Peyer's patch (tissue), 4 donors: ENCODE data around the gene HAO2. TPM values are rescaled to one million over a fixed set of nuclear protein-coding genes. Genes with fewer than 3 reads are reported as not detected.

Experiments
- DNase-seq, 3 donors: peaks; one replicate each; pipeline ENCODE4 v3.0.0-alpha.2; 2017 to 2019
- H3K27ac ChIP-seq, 4 donors: fragments of 200-600 bp; sonication (generic); one replicate each; pipeline ENCODE4 v1.5.1; 2016 to 2019
- H3K27me3 ChIP-seq, 2 donors: fragments of 200-600 bp; sonication (generic); one replicate each; pipeline ENCODE4 v1.5.1; 2019
- H3K36me3 ChIP-seq, 3 donors: fragments of 200-600 bp; sonication (generic); one replicate each; pipeline ENCODE4 v1.5.1; 2016 to 2019
- H3K4me1 ChIP-seq, 4 donors: fragments of 200-600 bp; sonication (generic); one replicate each; pipeline ENCODE4 v1.5.1; 2016 to 2019
- H3K4me3 ChIP-seq, 4 donors: fragments of 200-600 bp; sonication (generic); 1 replicate in 3 of 4; 2 replicates in 1 of 4; pipeline ENCODE4 v1.5.1; 2016 to 2019; ENCODE audit warnings: mild to moderate bottlenecking in 1 of 4
- H3K9me3 ChIP-seq, 4 donors: fragments of 200-600 bp; sonication (generic); one replicate each; pipeline ENCODE4 v1.5.1; 2016 to 2019; ENCODE audit warnings: mild to moderate bottlenecking in 1 of 4
- POLR2A ChIP-seq, 2 donors: fragments of 450-650 bp; IDR thresholded peaks; one replicate each; pipeline ENCODE4 v1.5.1; 2017; ENCODE audit warnings: antibody characterized with exemption in 2 of 2, mild to moderate bottlenecking in 2 of 2, moderate library complexity in 2 of 2
- total RNA-seq, 4 donors: library from RNA; depleted of rRNA; stranded (reverse); fragments of >200 nt; gene quantifications; one replicate each; pipeline ENCODE4 v1.1.0, GENCODE V29; 2016
- TF ChIP-seq, protein P1 (sequence below), 6 experiments: fragments of 450-650 bp in 4 of 6; fragments of 200-600 bp in 2 of 6; sonication (generic) in 1 of 6; IDR thresholded peaks; one replicate each; pipeline ENCODE4 v1.5.1; 2017 to 2019; ENCODE audit warnings: antibody characterized with exemption in 6 of 6, mild to moderate bottlenecking in 3 of 6, moderate library complexity in 1 of 6

The HAO2 gene
- total RNA-seq, 4 donors from 2014 or later: 0.76 TPM; not detected in 3

DNA sequence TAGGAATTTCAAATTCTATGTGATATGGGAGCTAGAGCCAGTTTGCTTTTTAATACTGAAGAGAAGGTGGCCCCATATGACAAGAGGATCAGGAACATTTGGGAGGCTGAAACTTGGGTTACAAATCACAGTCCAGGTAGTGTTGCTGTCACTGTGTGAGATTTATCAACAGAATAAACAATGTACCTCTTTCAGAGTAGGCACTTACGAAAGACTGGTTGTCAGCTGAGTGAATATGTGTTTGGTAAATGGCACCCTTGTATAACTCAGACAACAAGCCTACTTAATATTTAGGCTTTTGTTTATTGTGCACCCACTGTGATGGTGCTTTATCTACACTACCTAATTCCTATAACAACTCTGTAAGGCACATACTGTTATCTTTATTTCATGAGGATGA, 7.4 kb upstream of the HAO2 start:
- DNase-seq: no peak
- no peaks in the 10 kb centered on the region for H3K9me3 ChIP-seq
- H3K4me1 ChIP-seq: no peaks in the 10 kb centered on the region
- H3K27ac ChIP-seq: no peak overlapping the region
- H3K4me3 ChIP-seq: no peak overlapping the region
- H3K36me3 ChIP-seq: no peaks in the 10 kb centered on the region
- no peaks in the 10 kb centered on the region for H3K27me3 ChIP-seq
- TF ChIP-seq, protein P1, sequence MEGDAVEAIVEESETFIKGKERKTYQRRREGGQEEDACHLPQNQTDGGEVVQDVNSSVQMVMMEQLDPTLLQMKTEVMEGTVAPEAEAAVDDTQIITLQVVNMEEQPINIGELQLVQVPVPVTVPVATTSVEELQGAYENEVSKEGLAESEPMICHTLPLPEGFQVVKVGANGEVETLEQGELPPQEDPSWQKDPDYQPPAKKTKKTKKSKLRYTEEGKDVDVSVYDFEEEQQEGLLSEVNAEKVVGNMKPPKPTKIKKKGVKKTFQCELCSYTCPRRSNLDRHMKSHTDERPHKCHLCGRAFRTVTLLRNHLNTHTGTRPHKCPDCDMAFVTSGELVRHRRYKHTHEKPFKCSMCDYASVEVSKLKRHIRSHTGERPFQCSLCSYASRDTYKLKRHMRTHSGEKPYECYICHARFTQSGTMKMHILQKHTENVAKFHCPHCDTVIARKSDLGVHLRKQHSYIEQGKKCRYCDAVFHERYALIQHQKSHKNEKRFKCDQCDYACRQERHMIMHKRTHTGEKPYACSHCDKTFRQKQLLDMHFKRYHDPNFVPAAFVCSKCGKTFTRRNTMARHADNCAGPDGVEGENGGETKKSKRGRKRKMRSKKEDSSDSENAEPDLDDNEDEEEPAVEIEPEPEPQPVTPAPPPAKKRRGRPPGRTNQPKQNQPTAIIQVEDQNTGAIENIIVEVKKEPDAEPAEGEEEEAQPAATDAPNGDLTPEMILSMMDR (IDR thresholded peaks at IDR 0.05): no peak
- no peak for TF ChIP-seq POLR2A (IDR thresholded peaks at IDR 0.05)

DNA sequence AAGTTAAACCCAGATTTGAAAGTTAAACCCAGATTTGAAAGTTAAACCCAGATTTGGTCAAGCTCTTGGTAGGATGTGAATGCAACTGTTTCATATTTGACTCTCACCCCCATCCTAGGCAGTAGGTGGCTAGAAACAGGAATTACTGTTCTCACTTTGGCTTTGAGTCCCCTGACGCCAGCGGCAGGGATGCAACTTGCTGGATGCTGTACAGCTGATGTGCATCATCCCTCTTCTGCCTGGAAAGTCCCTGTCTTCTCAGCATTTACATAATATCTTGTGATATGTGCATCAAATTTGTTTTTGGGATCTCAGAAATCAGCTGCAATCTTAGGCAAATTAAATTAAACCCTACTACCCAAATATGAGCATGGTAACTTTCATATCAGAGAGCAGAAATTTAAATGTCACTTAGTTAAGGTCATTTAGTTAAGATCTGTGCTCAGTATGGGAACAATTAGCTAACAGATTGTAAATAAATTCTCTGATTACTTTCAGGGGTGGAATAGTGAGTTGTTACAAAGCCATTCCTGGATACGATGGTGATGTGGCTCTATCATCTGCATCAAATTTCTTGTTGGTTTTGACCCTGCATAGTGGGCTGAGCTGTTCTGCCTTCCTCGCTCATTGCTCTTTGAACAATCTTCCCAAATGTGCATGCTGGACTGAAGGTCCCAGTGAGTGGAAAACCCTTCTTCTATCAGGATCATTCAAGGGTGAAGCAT, 6.8 kb upstream of the HAO2 start:
- H3K4me1 ChIP-seq: no peaks in the 10 kb centered on the region
- H3K4me3 ChIP-seq: no peak overlapping the region
- H3K36me3 ChIP-seq: no peaks in the 10 kb centered on the region
- H3K27ac ChIP-seq: no peak overlapping the region
- no peak for DNase-seq
- no peak for TF ChIP-seq POLR2A (IDR thresholded peaks at IDR 0.05)
- TF ChIP-seq, protein P1 (IDR thresholded peaks at IDR 0.05): no peak
- no peaks in the 10 kb centered on the region for H3K9me3 ChIP-seq
- no peaks in the 10 kb centered on the region for H3K27me3 ChIP-seq

- TF ChIP-seq POLR2A (IDR thresholded peaks at IDR 0.05): no peak
- TF ChIP-seq, protein P1 (IDR thresholded peaks at IDR 0.05): no peak
- Histone ChIP-seq H3K4me3 (no peak overlapping the region), H3K36me3 (no peaks in the 10 kb centered on the region), H3K4me1 (no peaks in the 10 kb centered on the region), H3K27me3 (no peaks in the 10 kb centered on the region), H3K27ac (no peak overlapping the region), H3K9me3 (no peaks in the 10 kb centered on the region)
- DNase-seq: no peak
Measured at GRCh38 chr1:119363162-119363561, 5.4 kb upstream of the HAO2 start.

DNA sequence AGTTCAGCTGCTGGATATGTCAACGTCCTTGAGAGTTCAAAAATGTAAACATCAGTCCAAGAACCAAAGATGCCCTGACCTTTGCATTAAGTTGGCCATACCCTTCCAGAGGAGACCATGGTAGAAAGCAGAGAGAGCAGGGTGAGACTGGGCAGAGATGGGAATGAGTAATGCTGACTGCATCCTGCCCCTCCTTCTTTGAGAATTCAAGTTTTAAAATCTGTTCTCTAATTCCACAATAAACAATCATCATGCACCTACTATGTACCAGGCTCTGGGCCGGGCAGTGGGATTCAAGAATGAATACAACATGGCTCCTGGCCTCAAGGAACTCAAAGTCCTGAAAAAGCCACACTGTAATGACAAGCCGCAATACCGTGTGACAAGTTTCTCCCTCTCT, 3.9 kb upstream of the HAO2 start:
- Histone ChIP-seq H3K4me3 (no peak overlapping the region), H3K36me3 (no peaks in the 10 kb centered on the region), H3K4me1 (no peaks in the 10 kb centered on the region), H3K27ac (no peak overlapping the region), H3K27me3 (no peaks in the 10 kb centered on the region), H3K9me3 (no peaks in the 10 kb centered on the region)
- TF ChIP-seq, protein P1 (IDR thresholded peaks at IDR 0.05): no peak
- TF ChIP-seq POLR2A (IDR thresholded peaks at IDR 0.05): no peak
- no peak for DNase-seq

DNA sequence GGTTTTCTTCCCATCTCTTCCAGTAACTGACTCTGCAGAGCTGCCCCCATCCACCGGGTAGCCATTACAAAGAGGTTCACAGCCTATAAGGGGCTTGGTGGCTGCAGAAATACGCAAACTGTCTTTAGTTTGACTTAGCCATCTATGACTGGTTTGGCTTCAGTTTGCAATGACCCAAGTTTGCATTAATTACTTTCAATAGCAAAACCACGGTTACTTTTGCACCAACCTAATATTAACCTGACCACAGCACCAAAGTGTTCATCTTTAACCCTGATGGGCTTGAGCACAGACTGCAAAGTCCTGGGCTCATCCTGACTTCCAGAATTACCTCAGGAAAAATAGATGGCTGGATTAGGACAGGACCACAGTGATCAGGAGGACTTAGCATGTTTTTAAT, 2.2 kb upstream of the HAO2 start:
- no peak overlapping the region for H3K4me3 ChIP-seq
- H3K36me3 ChIP-seq: no peaks in the 10 kb centered on the region
- H3K4me1 ChIP-seq: no peaks in the 10 kb centered on the region
- TF ChIP-seq, protein P1 (IDR thresholded peaks at IDR 0.05): no peak
- no peak for TF ChIP-seq POLR2A (IDR thresholded peaks at IDR 0.05)
- no peak for DNase-seq
- H3K9me3 ChIP-seq: no peaks in the 10 kb centered on the region
- H3K27me3 ChIP-seq: no peaks in the 10 kb centered on the region
- no peak overlapping the region for H3K27ac ChIP-seq
